ENCODE measurements around the gene KCNG2. TPM values are rescaled to one million over a fixed set of nuclear protein-coding genes. Genes with fewer than 3 reads are reported as not detected.

The KCNG2 gene
- total and polyA plus RNA-seq, 9 of the 15 experiments (the other 6 are each of a cell fraction or from before 2014, with no cell fraction given): not detected

GRCh38 chr18:79849328-79850207 is 51.8 kb downstream of the KCNG2 start:
- intact Hi-C loops (cut with micrococcal nuclease): no loop called here

More at GRCh38 chr18:79849328-79850207, 51.8 kb downstream of the KCNG2 start:
- TF ChIP-seq SMAD3 (CRISPR knock-in tag; conservative IDR thresholded peaks at IDR 0.05): no peak
- TF ChIP-seq ARNT (IDR thresholded peaks at IDR 0.05): no peak
- no peak for TF ChIP-seq MCM3 (IDR thresholded peaks at IDR 0.05)
- TF ChIP-seq YY1 (IDR thresholded peaks at IDR 0.05; ENCODE audit: borderline replicate concordance in 1 of 3, control insufficient read depth in 1 of 3, extremely low read depth in 1 of 3, insufficient read depth in 3 of 3, insufficient read length in 1 of 3, insufficient replicate concordance in 2 of 3, low read depth in 1 of 3, low read length in 2 of 3): no peak
- no peak for TF ChIP-seq TSC22D4 (tag; IDR thresholded peaks at IDR 0.05)
- TF ChIP-seq ZKSCAN3 (CRISPR knock-in tag; IDR thresholded peaks at IDR 0.05): no peak
- TF ChIP-seq, protein P1, sequence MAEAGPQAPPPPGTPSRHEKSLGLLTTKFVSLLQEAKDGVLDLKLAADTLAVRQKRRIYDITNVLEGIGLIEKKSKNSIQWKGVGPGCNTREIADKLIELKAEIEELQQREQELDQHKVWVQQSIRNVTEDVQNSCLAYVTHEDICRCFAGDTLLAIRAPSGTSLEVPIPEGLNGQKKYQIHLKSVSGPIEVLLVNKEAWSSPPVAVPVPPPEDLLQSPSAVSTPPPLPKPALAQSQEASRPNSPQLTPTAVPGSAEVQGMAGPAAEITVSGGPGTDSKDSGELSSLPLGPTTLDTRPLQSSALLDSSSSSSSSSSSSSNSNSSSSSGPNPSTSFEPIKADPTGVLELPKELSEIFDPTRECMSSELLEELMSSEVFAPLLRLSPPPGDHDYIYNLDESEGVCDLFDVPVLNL (CRISPR knock-in tag; IDR thresholded peaks at IDR 0.05; ENCODE audit: low read depth): no peak
- no peak for TF ChIP-seq CTBP1 (IDR thresholded peaks at IDR 0.05; ENCODE audit: borderline replicate concordance)
- TF ChIP-seq SRF (CRISPR knock-in tag; IDR thresholded peaks at IDR 0.05): no peak
- TF ChIP-seq ETV6 (IDR thresholded peaks at IDR 0.05; ENCODE audit: borderline replicate concordance in 1 of 2, low read depth in 2 of 2, low read length in 1 of 2): no peak
- TF ChIP-seq ETV6 (CRISPR knock-in tag; IDR thresholded peaks at IDR 0.05; ENCODE audit: borderline replicate concordance): no peak
- no peak for TF ChIP-seq FOSL1 (tag; conservative IDR thresholded peaks at IDR 0.05)
- no peak for TF ChIP-seq HMG20A (CRISPR knock-in tag; conservative IDR thresholded peaks at IDR 0.05)
- no peak for TF ChIP-seq MTA2 (IDR thresholded peaks at IDR 0.05; ENCODE audit: low read depth)
- no peak for TF ChIP-seq ZNF347 (CRISPR knock-in tag; IDR thresholded peaks at IDR 0.05; ENCODE audit: low read depth)
- TF ChIP-seq CBFA2T2 (conservative IDR thresholded peaks at IDR 0.05): no peak
- no peak for TF ChIP-seq ZNF76 (CRISPR knock-in tag; IDR thresholded peaks at IDR 0.05; ENCODE audit: borderline replicate concordance)
- no peak overlapping the region for H3K4me2 ChIP-seq (ENCODE audit: insufficient read depth, low read length)
- H3K27ac ChIP-seq (ENCODE audit: extremely low read depth, low read depth, low read length): no peak overlapping the region
- no peak overlapping the region for H3K4me3 ChIP-seq
- in situ Hi-C loops (cut with MboI): no loop called here
- H3K79me2 ChIP-seq (ENCODE audit: control insufficient read depth, insufficient read depth, low read length): no peaks in the 10 kb centered on the region
- DNase-seq (ENCODE audit: extremely low read depth in 1 of 4, low spot score in 3 of 4) (no peak), ATAC-seq (no peak; the same call in 1 of the 3 replicates), FAIRE-seq (no peak)
- WGBS (ENCODE audit: insufficient coverage, low coverage, missing lambda C conversion rate): 23% methylated on average over 36 of the region's 51 CpGs
- CTCF ChIA-PET (ENCODE audit: low intra/inter-chr PET ratio): no interaction called here
- POLR2A ChIA-PET: no interaction called here
- H3K9ac ChIP-seq (ENCODE audit: insufficient read depth in 1 of 2, low read depth in 2 of 2, low read length in 2 of 2): no peak overlapping the region
- H3K27me3 ChIP-seq (ENCODE audit: control insufficient read depth in 2 of 2, insufficient read depth in 2 of 2, low read length in 2 of 2): peaks cover 29 to 67% of the 10 kb centered on the region in 2 experiments
- no TSS peak for BruUV-seq (replicated peaks)
- H3K4me1 ChIP-seq (replicated peaks in 1 of 2; ENCODE audit: control insufficient read depth in 2 of 2, insufficient read depth in 2 of 2, low read length in 2 of 2): peaks cover 0 to 27% of the 10 kb centered on the region in 2 experiments; a peak in 2 of 5 replicates
- no peaks in the 10 kb centered on the region for H3K9me1 ChIP-seq (ENCODE audit: control insufficient read depth, insufficient read depth, low read length)
- H3K36me3 ChIP-seq (ENCODE audit: control insufficient read depth, insufficient read depth, low read length): no peaks in the 10 kb centered on the region
- H4K20me1 ChIP-seq (replicated peaks; ENCODE audit: control insufficient read depth, insufficient read depth, low read length): no peaks in the 10 kb centered on the region
- H2AFZ ChIP-seq (ENCODE audit: low read depth, low read length): no peak overlapping the region
- H3K9me3 ChIP-seq (replicated peaks; ENCODE audit: control insufficient read depth, insufficient read depth, low read depth, low read length): no peaks in the 10 kb centered on the region

Data from K562 (cell line).